Naive B cell (primary cell): ENCODE data around the gene TMEM214. TPM values are rescaled to one million over a fixed set of nuclear protein-coding genes. Genes with fewer than 3 reads are reported as not detected.

Source experiments
- ATAC-seq, 2 donors: fragments of 150-1000 bp; cut with Tn5 transposase; 2 replicates each; pipeline ENCODE4 v1.10.0; 2021; ENCODE audit warnings: low read depth in 2 of 2, mild to moderate bottlenecking in 2 of 2, moderate library complexity in 2 of 2
- DNase-seq: peaks from one replicate; pipeline ENCODE4 v3.0.0; 2022
- H3K27ac Mint-ChIP-seq, 6 donors: one replicate each; pipeline ENCODE4 v1.8.0; 2020 to 2022; ENCODE audit warnings: mild to moderate bottlenecking in 6 of 6, mixed read lengths in 6 of 6, moderate library complexity in 5 of 6, inconsistent platforms in 2 of 6
- H3K27me3 Mint-ChIP-seq, 3 donors: one replicate each; pipeline ENCODE4 v1.8.0; 2021 to 2022; ENCODE audit warnings: mixed read lengths in 3 of 3, mild to moderate bottlenecking in 1 of 3
- H3K36me3 Mint-ChIP-seq, 2 donors: one replicate each; pipeline ENCODE4 v1.8.0; 2020 to 2022; ENCODE audit warnings: mixed read lengths in 2 of 2, inconsistent platforms in 1 of 2, mild to moderate bottlenecking in 1 of 2
- H3K4me1 Mint-ChIP-seq, 3 donors: one replicate each; pipeline ENCODE4 v1.8.0; 2020 to 2022; ENCODE audit warnings: mixed read lengths in 3 of 3, inconsistent platforms in 1 of 3, mild to moderate bottlenecking in 1 of 3, moderate library complexity in 1 of 3
- H3K4me3 Mint-ChIP-seq, 8 donors: one replicate each; pipeline ENCODE4 v1.8.0; 2020 to 2022; ENCODE audit warnings: mild to moderate bottlenecking in 8 of 8, mixed read lengths in 8 of 8, moderate library complexity in 8 of 8, inconsistent platforms in 2 of 8
- H3K9me3 Mint-ChIP-seq, 7 donors: one replicate each; pipeline ENCODE4 v1.8.0; 2020 to 2022; ENCODE audit warnings: mixed read lengths in 7 of 7, mild to moderate bottlenecking in 5 of 7, inconsistent platforms in 2 of 7, moderate library complexity in 1 of 7
- polyA plus RNA-seq, 6 donors: library from polyadenylated mRNA; unstranded; fragments of 300-500 nt; fragmentation: Illumina TruSeq; gene quantifications; one replicate each; pipeline ENCODE4 v1.2.3, GENCODE V29; 2021; ENCODE audit warnings: low read depth in 6 of 6

The TMEM214 gene
- polyA plus RNA-seq, 6 donors from 2014 or later = 16.6 to 32.9 (median 24.6) TPM

GRCh38 chr2:27018142-27018541 is 14.6 kb upstream of the TMEM214 start:
- H3K4me3 Mint-ChIP-seq = no peak overlapping the region
- H3K9me3 Mint-ChIP-seq = no peaks in the 10 kb centered on the region
- no peaks in the 10 kb centered on the region for H3K27me3 Mint-ChIP-seq
- H3K36me3 Mint-ChIP-seq = no peaks in the 10 kb centered on the region
- DNase-seq (no peak), ATAC-seq (no peak)
- no peak overlapping the region for H3K27ac Mint-ChIP-seq
- no peaks in the 10 kb centered on the region for H3K4me1 Mint-ChIP-seq

- Mint-ChIP-seq H3K36me3 (no peaks in the 10 kb centered on the region), H3K27me3 (no peaks in the 10 kb centered on the region), H3K9me3 (no peaks in the 10 kb centered on the region), H3K4me3 (no peak overlapping the region), H3K27ac (no peak overlapping the region), H3K4me1 (no peaks in the 10 kb centered on the region)
- ATAC-seq (no peak), DNase-seq (no peak)
These were observed 13.3 kb upstream of the TMEM214 start for GRCh38 chr2:27019459-27019858.

GRCh38 chr2:27019931-27020855 is 12.6 kb upstream of the TMEM214 start:
- DNase-seq = no peak
- no peaks in the 10 kb centered on the region for H3K36me3 Mint-ChIP-seq
- H3K4me3 Mint-ChIP-seq = no peak overlapping the region
- ATAC-seq = no peak
- no peaks in the 10 kb centered on the region for H3K27me3 Mint-ChIP-seq
- no peaks in the 10 kb centered on the region for H3K9me3 Mint-ChIP-seq
- H3K4me1 Mint-ChIP-seq = no peaks in the 10 kb centered on the region
- H3K27ac Mint-ChIP-seq = no peak overlapping the region

- Mint-ChIP-seq H3K27ac (peak overlapping the region in 1 of 6 donors; percentile 65), H3K36me3 (no peaks in the 10 kb centered on the region), H3K4me3 (no peak overlapping the region), H3K27me3 (no peaks in the 10 kb centered on the region), H3K9me3 (no peaks in the 10 kb centered on the region), H3K4me1 (no peaks in the 10 kb centered on the region)
- DNase-seq (no peak), ATAC-seq (no peak)
These were observed 11.3 kb upstream of the TMEM214 start for GRCh38 chr2:27021253-27022049.

GRCh38 chr2:27023740-27024139 is 9.0 kb upstream of the TMEM214 start:
- H3K27ac Mint-ChIP-seq = no peak overlapping the region
- no peaks in the 10 kb centered on the region for H3K9me3 Mint-ChIP-seq
- H3K27me3 Mint-ChIP-seq = no peaks in the 10 kb centered on the region
- H3K4me1 Mint-ChIP-seq = no peaks in the 10 kb centered on the region
- H3K4me3 Mint-ChIP-seq = no peak overlapping the region
- DNase-seq (no peak), ATAC-seq (no peak)
- H3K36me3 Mint-ChIP-seq = no peaks in the 10 kb centered on the region

- Mint-ChIP-seq H3K4me3 (no peak overlapping the region), H3K27ac (no peak overlapping the region)
- ATAC-seq = no peak
These were observed 8.6 kb upstream of the TMEM214 start for GRCh38 chr2:27024188-27024587.

GRCh38 chr2:27024812-27025211 is 8.0 kb upstream of the TMEM214 start:
- DNase-seq = no peak
- ATAC-seq = no peak
- Mint-ChIP-seq H3K9me3 (no peaks in the 10 kb centered on the region), H3K27me3 (no peaks in the 10 kb centered on the region), H3K27ac (peak overlapping the region in 2 of 6 donors; percentile 32 to 72), H3K4me1 (peaks cover 0 to 5% (median 0%) of the 10 kb centered on the region in 3 donors), H3K36me3 (no peaks in the 10 kb centered on the region), H3K4me3 (no peak overlapping the region)

More at GRCh38 chr2:27024188-27024587, 8.6 kb upstream of the TMEM214 start:
- Mint-ChIP-seq H3K9me3 (no peaks in the 10 kb centered on the region), H3K4me1 (no peaks in the 10 kb centered on the region), H3K27me3 (no peaks in the 10 kb centered on the region), H3K36me3 (no peaks in the 10 kb centered on the region)
- no peak for DNase-seq

GRCh38 chr2:27025281-27025800 is 7.4 kb upstream of the TMEM214 start:
- H3K27me3 Mint-ChIP-seq = no peaks in the 10 kb centered on the region
- H3K9me3 Mint-ChIP-seq = no peaks in the 10 kb centered on the region
- H3K27ac Mint-ChIP-seq = peak overlapping the region in 1 of 6 donors; percentile 52
- H3K36me3 Mint-ChIP-seq = no peaks in the 10 kb centered on the region
- H3K4me3 Mint-ChIP-seq = no peak overlapping the region
- no peak for DNase-seq
- peaks cover 0 to 9% (median 2%) of the 10 kb centered on the region in 3 donors for H3K4me1 Mint-ChIP-seq
- ATAC-seq = no peak

- Mint-ChIP-seq H3K36me3 (no peaks in the 10 kb centered on the region), H3K4me3 (no peak overlapping the region), H3K27ac (peak overlapping the region in 2 of 6 donors; percentile 5 to 60), H3K27me3 (no peaks in the 10 kb centered on the region), H3K4me1 (peaks cover 0 to 14% (median 4%) of the 10 kb centered on the region in 3 donors), H3K9me3 (no peaks in the 10 kb centered on the region)
- DNase-seq (no peak), ATAC-seq (no peak)
These were observed 6.6 kb upstream of the TMEM214 start for GRCh38 chr2:27025861-27026851.

GRCh38 chr2:27027211-27027651 is 5.5 kb upstream of the TMEM214 start:
- Mint-ChIP-seq H3K36me3 (no peaks in the 10 kb centered on the region), H3K4me3 (peak overlapping the region in 1 of 8 donors; percentile 39), H3K9me3 (no peaks in the 10 kb centered on the region), H3K27ac (no peak overlapping the region), H3K4me1 (peaks cover 4 to 24% (median 15%) of the 10 kb centered on the region in 3 donors), H3K27me3 (no peaks in the 10 kb centered on the region)
- ATAC-seq = no peak
- no peak for DNase-seq

GRCh38 chr2:27029051-27029450 is 3.7 kb upstream of the TMEM214 start:
- ATAC-seq = no peak
- Mint-ChIP-seq H3K4me1 (peaks cover 13 to 36% (median 30%) of the 10 kb centered on the region in 3 donors), H3K36me3 (no peaks in the 10 kb centered on the region), H3K9me3 (no peaks in the 10 kb centered on the region), H3K4me3 (peak overlapping the region in 1 of 8 donors; percentile 96), H3K27ac (peak overlapping the region in 1 of 6 donors; percentile 24), H3K27me3 (no peaks in the 10 kb centered on the region)
- no peak for DNase-seq

- DNase-seq (no peak), ATAC-seq (peak in 1 of 2 donors; percentile 13)
- peak overlapping the region; percentile 53 to 95 (median 86) for H3K27ac Mint-ChIP-seq
- H3K9me3 Mint-ChIP-seq = no peaks in the 10 kb centered on the region
- no peaks in the 10 kb centered on the region for H3K27me3 Mint-ChIP-seq
- H3K36me3 Mint-ChIP-seq = peaks cover 6 to 9% of the 10 kb centered on the region in 2 donors
- H3K4me1 Mint-ChIP-seq = peaks cover 20 to 54% (median 45%) of the 10 kb centered on the region in 3 donors
- peak overlapping the region; percentile 92 to 96 (median 94) for H3K4me3 Mint-ChIP-seq
These were observed 588 bp downstream of the TMEM214 start for GRCh38 chr2:27033253-27033852.
